Kidney tubule cell (primary cell): Measurements from ENCODE around the gene TIGD7.
"Not testable (repeated sequence)": the region's sequence is repeated elsewhere in the genome, so short reads cannot be mapped to it uniquely, and the experiment has no call there.

Source experiments
- DNase-seq: peaks from one replicate; pipeline ENCODE4 v3.0.0-alpha.2; 2018; ENCODE audit warnings: low spot score

The TIGD7 gene

DNA sequence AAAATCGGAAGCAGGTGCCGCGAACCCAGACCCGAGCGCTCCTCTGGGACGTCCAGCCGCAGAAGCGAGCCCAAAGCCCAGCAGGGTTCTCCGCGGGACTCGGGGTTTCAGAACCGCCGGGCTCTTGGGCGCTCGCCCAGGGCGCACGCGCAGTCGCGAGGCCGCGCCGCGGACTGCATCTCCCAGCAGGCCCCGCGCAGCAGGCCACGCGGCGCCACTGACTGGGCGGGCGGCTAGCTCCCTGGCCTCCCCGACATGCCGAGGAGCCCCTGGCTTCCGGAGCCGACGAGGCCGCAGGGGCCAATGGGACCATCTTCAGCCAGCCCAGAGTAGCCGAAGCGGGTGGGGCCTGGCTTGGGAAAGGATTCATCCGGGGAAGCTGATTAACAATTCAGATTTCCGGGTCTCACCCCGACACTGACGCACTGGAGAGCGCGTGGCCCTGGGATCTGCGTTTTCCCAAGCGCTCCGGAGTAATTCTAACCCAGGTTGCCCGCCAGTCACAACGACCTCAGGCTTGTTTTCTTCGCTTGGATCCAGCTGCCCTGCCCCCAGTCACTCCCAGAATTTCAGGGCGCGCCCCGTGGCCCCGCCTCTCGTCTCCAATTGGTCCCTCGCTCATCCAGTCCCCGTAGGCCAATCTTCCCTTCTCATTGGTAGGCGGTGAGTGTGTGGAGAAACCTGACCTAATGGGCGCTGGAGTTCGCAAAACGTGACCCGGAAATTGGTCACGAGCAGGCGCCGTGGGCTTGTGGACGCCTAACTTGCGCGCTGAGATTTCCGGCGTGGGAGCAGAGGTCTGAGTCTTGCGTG, 22.3 kb downstream of the TIGD7 start, which contains the start of gene ZNF263:
ZNF263 (plus strand) TSS at position 762 of the 813 bp plus-strand sequence. CDS start 328 bp downstream, outside the sequence.
- DNase-seq, result peak; percentile 98

DNA sequence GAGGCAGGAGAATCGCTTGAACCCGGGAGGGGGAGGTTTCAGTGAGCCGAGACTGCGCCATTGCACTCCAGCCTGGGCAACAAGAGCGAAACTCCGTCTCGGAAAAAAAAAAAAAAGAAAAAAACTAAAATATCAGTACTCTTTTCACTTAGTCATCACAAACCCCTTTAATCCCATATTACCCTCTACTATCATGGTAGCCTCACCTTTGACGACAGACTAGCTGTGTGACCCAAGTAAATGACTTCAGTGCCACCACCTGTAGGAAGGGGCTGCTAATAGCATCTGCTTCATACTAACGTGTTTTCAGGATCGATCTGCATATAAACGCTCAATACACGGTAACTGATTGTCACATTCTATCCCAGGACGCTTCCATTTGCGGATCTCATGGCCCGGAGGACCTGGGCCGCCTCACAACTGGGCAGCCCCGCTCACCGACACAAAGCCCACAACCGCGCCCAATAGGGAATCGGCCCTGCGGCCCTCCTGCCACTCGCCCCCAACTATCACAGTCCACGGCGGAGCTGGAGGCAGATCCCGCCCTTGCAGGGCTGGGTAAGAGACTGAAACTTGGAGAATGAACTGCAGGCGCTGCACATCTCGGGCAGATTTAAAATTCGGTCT, 23.0 kb downstream of the TIGD7 start:
- DNase-seq, result peak; percentile 77

DNA sequence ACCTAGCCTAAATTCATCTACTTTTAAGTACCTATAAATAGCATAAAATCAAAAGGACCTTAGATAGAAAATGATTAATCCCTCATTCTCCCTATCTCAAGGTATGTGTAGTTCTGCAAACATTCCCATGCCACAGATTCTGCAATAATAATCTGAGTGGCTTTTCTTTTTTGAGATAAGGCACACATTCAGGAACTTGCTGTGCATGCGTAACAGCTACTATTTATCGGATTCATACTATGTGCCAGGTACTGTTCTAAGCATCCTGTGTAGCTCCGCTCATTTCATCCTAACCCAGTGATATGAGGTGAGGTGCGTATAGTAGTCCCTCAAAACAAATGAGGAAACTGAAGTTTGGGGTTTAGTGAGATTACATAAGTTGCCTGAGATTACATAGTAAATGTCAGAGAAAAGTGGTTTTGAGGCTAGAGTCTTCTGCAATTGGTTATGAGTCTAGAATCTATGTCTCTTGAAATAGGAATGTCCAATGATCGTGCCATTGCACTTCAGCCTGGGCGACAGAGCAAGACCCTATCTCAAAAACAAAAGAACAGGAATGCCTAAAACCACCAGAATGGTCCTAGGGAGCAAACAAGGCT, 23.9 kb downstream of the TIGD7 start:
- no peak for DNase-seq

DNA sequence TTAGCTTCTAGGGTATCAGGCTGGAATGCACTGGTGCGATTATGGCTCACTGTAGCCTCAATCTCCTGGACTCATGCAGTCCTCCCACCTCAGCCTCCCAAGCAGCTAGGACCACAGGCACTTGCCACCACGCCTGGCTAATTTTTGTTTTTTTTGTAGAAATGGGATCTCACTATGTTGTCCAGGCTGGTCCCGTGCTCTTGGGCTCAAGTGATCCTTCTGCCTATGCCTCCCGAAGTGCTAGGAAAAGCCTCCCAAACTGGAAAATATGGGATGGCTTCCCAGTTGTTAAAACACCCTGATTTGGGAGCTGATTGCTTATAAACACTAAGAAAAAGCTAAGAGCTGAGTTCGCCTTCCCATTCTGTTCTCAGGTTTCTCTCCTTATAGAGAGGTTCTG, 28.6 kb downstream of the TIGD7 start:
- DNase-seq, result no peak

DNA sequence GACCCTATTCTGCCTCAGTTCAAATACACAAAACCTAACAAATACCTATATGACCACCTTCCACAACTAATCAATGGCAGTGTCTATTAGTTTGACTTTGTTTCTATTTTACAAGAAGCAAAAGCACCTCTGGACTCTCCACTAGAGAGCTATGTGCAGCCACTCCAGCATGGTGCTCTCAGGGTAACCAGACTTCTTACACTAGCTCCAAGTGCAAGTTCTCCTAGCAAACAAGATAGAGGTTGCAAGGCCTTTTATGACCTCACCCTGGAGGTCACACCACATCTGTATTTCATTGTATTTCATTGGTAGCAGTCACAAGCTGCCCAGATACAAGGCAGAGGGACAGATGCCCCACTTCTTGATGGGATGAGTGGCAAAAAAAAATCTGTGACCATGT, 30.3 kb downstream of the TIGD7 start:
- DNase-seq, result no peak

DNA sequence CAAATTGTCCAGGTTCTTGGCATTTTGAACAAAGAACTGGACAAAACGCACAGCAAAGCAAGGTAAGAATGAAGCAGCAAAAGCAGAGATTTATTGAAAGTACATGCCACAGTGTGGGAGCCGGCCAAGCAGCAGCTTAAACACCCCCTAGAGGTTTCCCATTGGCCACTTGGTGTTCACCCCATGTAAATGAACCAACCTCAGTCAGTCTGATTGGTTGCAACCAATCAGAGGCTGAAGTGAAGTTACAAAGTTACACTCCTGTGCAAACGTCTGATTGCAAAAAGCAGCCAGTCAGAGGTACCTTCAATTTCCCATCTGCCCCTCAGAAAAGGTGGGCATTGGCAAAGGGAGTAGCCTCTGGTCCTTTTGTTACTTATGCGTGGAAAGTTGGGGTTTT, 30.7 kb downstream of the TIGD7 start:
- DNase-seq, result peak; percentile 45

DNA sequence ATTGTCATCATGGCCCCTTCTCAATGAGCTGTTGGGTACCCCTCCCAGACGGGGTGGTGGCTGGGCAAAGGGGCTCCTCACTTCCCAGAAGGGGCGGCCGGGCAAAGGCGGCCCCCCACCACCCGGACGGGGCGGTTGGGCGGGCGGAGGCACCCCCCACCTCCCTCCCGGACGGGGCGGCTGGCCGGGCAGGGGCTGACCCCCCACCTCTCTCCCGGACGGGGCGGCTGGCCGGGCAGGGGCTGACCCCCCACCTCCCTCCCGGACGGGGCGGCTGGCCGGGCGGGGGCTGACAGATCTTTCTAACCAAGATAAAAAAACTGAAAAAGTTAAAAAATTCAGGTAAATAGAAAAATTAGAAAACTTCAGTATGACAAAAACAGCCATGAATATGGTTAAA, 33.9 kb downstream of the TIGD7 start:
- DNase-seq, result not testable (repeated sequence)

DNA sequence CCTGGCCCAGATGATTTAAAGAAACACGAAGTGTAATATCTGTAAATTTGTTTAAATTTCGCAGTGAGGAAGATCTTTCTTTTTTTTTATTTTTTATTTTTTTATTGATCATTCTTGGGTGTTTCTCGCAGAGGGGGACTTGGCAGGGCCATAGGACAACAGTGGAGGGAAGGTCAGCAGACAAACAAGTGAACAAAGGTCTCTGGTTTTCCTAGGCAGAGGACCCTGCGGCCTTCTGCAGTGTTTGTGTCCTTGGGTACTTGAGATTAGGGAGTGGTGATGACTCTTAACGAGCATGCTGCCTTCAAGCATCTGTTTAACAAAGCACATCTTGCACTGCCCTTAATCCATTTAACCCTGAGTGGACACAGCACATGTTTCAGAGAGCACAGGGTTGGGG, 34.5 kb downstream of the TIGD7 start:
- not testable (repeated sequence) for DNase-seq

DNA sequence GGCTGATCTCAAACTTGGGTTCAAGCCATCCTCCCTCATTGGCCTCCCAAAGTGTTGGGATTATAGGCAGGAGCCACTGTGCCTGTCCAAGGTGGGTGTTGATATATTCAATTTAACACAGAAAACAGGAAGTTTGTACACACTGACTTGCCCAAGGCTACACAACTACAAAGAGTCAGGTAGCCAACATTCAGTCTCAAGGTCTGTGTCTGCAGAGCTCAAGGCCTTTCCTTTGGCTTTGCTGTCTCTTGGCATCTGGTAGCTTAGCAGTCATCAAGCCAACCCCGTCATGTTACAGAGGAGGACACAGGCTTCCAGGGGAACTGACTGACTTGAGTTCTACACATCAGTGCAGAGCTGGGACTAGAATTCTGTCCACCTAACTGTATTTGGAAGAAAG, 36.9 kb downstream of the TIGD7 start:
- DNase-seq, result no peak

DNA sequence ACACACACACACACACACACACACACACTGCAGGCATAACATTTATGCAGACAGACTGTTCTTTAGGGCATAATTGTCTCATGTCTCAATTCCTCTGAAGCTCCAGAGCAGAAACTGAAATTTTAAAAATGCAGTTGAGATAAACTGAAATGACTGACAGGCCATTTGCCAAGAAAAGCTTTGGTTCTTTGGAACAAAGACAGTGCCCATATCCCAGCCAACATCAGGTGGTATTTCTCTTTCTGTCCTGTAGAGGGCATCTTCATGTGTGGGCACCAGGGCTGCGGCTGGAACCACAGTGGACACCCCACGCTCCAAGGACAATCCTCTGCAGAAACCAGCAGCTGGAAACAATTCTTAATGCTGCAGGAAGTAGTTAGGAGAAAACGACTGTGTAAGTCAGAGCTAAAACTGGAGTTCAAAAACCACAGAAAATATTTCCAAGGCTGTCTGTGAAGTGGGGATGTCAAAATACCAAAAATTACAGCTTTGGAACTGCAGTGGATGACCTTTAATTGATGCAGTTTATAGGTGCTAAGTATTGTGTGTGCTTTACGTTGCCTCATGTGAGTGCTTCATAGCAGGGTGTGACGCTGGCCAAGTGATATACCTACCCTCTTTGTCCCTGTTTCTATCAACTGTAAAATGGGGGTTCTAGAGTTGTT, 38.2 kb downstream of the TIGD7 start:
- DNase-seq, result peak; percentile 46

DNA sequence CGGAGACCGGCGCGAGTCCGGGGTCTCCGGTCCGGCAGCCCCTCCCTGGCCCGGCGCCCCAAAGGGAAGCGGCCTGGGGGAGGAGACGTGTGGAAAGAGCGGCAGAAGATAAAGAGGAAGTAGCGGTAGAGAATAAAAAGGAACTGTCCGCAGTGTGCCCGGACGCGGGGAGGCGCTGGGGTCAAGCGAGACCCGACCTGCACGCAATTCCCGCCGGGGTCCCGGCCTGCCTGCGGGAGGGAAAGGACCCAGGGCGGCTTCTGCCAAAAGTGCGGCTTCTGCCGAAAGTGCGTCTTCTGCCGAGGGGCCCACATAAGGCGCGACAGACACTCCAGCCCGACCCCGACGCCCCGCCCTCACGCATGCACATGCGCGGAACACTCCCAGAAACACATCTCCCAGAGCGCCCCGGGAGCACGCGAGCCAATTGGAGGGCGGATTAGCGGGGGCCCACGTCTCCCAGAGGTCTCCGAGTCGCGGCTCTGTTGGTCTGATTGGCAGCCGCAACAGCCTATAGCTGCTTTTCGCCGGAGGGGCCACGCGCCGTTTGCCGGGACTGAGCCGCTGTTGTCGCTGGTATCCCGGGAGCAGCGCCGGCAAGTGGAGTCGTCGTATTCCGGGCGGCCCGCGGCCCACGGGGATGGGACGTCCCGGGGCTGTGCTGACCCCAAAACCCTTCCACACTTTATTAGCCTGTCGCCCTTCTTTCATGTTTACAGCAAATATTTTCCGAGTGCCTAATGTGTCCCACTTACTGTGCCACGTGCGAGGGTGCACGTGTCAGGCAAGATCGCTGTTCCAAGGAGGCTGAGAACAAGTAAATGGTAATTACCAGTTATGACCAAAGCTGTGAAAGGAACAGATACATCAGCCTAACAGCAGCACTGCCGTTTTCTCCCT, 40.8 kb downstream of the TIGD7 start:
- peak; percentile 98 for DNase-seq

DNA sequence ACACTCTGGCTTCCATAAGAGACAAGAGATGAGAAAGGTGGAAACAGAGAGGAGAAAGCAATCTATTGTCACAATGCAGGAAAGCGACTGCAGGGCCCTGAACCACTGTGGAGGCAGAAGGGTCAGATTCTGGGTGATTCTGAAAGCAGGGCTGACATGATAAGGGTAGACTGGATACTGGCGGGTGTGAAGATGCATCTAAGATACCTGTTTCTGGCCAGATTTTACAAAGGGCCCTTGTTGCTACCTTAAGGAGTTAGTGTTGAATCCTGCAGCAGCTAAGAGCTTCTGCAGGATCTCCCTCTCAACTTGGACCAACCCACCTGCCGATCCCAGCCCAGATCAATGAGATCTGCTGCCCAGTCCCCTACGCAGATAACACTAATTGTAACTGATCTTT, 42.7 kb downstream of the TIGD7 start:
- no peak for DNase-seq

DNA sequence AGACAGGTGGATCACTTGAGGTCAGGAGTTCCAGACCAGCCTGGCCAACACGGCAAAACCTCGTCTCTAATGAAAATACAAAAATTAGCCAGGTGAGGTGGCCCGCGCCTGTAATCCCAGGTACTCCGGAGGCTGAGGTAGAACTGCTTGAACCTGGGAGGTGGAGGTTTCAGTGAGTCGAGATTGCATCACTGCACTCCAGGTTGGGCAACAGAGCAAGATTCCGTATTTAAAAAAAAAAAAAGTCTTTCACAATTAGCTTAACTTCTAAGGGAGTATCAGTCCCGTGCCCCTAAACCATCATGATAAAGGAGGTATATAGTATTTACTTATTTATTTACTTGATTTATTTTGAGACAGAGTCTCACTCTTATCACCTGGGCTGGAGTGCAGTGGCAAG, 45.4 kb downstream of the TIGD7 start:
- DNase-seq, result no peak

DNA sequence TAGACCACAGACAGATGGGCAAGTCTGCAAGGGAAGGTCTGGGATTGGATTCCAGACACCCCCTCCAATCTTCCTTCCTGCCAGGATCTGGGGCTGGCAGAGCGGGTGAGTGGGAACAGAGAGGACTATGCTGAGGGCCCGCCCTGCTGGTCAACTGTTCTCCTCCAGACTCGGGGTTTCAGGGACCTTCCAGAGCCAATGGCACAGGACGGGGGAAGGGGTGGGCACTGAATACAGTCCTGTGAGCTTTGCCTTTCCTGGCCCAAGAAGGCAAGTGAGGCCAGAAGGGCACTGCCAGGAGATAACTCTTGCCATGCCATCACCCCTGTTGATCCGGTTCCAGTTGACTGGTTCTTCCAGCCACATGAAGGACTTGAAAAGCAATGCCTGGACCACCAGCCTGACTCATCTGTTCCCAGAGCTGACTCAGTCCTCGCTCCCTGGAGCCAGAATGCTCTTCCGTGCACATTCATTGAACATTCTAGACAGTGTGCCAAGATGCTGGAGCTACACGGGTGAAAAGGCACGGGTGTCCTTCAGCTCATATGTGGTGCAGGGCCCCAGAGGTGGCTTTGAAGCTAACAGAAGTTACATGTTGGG, 48.3 kb downstream of the TIGD7 start:
- DNase-seq, result peak; percentile 95

DNA sequence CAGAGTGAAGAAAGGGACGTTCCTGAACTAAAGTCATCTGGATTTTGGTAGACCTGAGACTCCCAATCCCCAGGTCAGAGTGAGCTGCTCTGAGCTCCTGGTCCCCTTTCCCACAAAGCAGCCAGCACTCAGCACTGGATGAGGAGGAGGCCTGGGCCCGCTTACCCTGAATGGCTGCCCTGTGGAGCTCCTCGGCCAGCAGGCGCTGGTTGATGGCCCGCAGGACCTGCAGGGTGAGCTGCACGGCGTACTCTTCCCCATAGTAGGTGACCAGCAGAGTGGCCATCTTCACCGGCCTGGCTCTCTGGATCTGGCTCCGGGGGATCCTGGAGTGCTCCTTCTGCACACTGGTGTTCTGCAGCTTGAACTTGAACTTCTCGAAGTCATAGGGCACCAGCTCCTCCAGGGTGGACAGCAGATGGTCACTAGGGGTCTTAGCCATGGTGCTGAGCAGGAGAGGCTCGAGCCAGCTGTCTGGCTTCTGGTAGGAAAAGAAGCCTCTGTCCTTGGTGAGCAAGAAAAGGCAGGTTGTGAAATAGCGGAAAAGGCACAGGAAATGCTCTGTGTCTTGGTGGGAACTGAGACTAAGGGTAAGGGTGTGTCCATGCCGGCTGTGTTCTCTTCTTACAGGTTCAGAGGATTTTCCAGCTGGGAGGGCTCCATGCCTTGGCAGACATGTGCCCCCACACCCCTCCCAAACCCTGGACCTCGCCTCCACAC, 48.9 kb downstream of the TIGD7 start, which contains the start of gene MEFV:
MEFV (minus strand) TSS at position 488 of the 720 bp plus-strand sequence; CDS start at position 442, 46 bp downstream.
- peak; percentile 32 for DNase-seq

DNA sequence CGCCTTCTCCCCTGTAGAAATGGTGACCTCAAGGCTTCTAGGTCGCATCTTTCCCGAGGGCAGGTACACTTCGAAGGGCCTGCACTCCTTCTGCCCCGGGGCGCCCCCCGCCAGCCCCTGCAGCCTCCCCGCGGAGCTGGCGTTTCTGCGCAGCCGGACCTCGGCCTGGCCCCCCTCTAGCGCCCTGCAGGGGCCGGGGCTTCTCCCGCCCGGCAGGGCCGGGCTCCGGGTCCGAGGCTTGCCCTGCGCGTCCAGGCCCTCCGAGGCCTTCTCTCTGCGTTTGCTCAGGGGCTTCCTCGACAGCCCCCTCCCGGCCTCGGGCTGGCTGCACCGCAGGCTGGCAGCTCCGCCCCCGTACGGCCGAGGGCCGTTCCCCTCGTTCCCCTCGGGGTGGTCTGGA, 50.9 kb downstream of the TIGD7 start:
- DNase-seq, result no peak

DNA sequence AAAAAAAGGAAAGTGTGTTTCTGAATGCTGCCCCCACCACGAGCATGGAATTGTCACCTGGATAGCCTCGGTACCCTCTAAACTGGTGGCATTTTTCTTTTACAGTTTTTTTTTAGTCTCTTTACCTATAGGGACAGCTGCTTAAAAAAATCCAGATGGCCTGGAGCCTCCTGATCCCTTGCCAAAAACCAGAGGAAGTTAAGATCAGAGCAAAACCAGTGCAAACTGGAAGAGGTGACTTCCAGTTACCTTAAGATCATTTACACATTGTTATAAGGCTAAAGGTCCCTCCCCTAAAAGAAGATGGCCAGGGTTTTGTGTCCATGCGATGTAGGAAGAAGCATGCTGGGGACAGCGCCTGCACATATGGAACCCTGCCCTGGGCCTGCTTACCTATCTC, 52.3 kb downstream of the TIGD7 start:
- no peak for DNase-seq

DNA sequence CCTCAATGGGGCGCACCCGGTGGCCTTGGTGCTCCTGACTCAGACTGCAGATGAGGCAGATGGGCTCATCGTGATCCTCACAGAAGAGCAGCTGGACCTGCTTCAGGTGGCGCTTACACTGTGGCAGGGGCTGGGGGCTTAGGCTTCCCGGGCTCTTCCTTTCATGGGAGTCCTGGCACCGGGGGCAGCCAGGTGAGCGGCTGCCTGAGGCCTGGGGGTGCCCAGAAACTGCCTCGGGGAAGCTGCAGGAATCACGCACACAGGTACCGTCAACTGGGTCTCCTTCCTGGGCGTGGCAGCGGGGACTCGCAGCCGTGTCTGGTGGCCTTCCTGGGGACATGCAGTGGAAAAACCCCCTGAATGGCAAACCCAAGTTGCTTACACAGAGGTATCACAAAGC, 55.8 kb downstream of the TIGD7 start:
- no peak for DNase-seq

DNA sequence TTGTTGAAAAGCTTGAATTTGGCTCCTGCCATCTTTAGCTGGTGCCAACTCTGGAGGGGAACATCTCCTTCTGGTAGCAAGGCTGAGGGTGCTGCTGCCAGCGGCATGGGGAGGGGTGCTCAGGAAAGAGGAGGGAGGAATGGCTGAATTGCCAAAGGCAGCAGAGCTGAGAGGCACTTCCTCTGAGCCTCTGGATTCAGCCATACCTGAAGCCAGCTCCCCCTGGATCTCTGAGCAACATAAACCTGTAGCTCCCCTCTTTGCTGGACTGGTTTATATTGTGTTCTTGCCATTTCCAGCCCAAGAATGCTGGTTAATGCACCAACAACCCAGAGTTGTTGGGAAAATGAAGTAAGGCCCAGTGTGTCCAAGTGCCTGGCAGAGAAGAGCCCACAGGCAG, 56.2 kb downstream of the TIGD7 start:
- no peak for DNase-seq
